Skeletal muscle satellite cell (primary cell): ENCODE measurements around the gene ARL6IP4.
A peak's percentile ranks its signal among the peaks of the same experiment; 100 is the strongest.

ENCODE experiments used
- H3K27me3 ChIP-seq: 2 replicates; pipeline ENCODE4 v1.7.0; 2013; ENCODE audit warnings: low read length; ENCODE audit not compliant: control insufficient read depth, insufficient read depth
- H3K36me3 ChIP-seq: 2 replicates; pipeline ENCODE4 v1.7.0; 2013; ENCODE audit warnings: mild to moderate bottlenecking, control low read depth, low read length; ENCODE audit not compliant: insufficient read depth
- H3K4me1 ChIP-seq: 2 replicates; pipeline ENCODE4 v1.7.0; 2013; ENCODE audit warnings: low read length; ENCODE audit not compliant: control insufficient read depth, insufficient read depth
- H3K4me2 ChIP-seq: 2 replicates; pipeline ENCODE4 v1.7.0; 2013; ENCODE audit warnings: mild to moderate bottlenecking, low read length
- H3K4me3 ChIP-seq: 2 replicates; pipeline ENCODE4 v1.7.0; 2013; ENCODE audit warnings: low read length
- H3K9ac ChIP-seq: 2 replicates; pipeline ENCODE4 v1.7.0; 2013; ENCODE audit warnings: mild to moderate bottlenecking, low read depth, low read length, moderate library complexity
- H3K9me3 ChIP-seq: replicated peaks from 2 replicates; pipeline ENCODE4 v1.7.0; 2013; ENCODE audit warnings: mild to moderate bottlenecking, control low read depth, low read length

ARL6IP4 gene

DNA sequence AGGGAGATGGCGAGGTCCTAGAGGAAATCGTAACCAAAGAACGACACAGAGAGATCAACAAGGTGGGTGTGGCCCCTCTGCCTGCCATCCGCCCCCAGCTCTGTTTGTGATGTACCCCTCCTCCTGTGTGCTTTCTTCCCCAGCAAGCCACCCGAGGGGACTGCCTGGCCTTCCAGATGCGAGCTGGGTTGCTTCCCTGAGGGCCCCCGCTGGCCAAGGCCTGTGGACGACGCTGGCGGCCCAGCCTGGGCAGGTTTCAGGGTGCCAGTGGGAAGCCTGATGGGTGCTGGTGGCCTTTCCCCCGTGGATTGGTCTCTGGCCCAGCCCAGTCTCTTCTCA lies 2.0 kb downstream of the ARL6IP4 start:
- peak overlapping the region; percentile 95 for H3K9ac ChIP-seq
- H3K4me1 ChIP-seq: peaks cover 48% of the 10 kb centered on the region
- no peaks in the 10 kb centered on the region for H3K9me3 ChIP-seq
- H3K36me3 ChIP-seq: peaks cover 31% of the 10 kb centered on the region
- H3K4me2 ChIP-seq: peak overlapping the region; percentile 98
- H3K27me3 ChIP-seq: no peaks in the 10 kb centered on the region
- peak overlapping the region; percentile 97 for H3K4me3 ChIP-seq

DNA sequence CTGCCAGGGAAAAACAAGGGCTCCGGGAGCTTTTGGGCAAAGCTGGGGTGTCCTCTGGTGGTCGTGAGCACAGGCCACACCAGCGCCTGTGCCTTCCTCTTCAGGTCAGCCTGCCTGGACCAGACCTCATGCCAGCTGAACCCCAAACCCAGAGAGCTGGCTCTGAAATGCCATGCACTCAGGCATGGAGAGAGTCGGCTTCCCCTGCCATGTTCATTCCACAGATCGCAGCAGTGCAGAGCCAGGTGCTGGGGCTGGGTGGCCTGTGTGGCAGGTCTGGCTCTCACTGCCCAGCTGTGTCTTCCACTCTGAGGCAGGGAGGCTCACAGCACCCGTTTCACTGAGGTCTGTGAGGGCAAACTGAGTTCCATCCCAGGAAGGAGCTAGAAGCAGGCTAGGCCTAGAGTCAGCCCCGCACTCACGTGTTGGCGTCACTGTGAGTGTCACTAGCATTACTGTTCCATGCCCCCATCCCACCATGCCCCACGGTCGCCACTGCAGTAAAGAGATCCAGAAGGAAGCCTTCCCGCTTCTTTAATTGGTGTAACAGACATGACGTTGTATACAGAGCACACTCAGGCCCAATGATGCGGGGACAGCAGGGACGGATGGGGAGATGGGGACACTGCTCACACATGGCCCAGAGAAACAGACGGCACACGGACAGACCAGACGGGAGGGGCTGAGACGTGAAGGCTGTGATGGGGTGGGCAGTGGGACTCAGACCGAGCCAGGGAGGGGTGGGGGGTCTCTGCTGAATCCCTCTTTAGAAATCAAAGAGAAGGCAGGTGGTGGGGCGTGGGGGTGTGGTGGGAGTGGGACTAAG lies 2.7 kb downstream of the ARL6IP4 start:
- Histone ChIP-seq H3K4me3 (peak overlapping the region; percentile 97), H3K4me1 (peaks cover 48% of the 10 kb centered on the region), H3K36me3 (peaks cover 37% of the 10 kb centered on the region), H3K9me3 (no peaks in the 10 kb centered on the region), H3K9ac (peak overlapping the region; percentile 95), H3K4me2 (peak overlapping the region; percentile 98), H3K27me3 (no peaks in the 10 kb centered on the region)

DNA sequence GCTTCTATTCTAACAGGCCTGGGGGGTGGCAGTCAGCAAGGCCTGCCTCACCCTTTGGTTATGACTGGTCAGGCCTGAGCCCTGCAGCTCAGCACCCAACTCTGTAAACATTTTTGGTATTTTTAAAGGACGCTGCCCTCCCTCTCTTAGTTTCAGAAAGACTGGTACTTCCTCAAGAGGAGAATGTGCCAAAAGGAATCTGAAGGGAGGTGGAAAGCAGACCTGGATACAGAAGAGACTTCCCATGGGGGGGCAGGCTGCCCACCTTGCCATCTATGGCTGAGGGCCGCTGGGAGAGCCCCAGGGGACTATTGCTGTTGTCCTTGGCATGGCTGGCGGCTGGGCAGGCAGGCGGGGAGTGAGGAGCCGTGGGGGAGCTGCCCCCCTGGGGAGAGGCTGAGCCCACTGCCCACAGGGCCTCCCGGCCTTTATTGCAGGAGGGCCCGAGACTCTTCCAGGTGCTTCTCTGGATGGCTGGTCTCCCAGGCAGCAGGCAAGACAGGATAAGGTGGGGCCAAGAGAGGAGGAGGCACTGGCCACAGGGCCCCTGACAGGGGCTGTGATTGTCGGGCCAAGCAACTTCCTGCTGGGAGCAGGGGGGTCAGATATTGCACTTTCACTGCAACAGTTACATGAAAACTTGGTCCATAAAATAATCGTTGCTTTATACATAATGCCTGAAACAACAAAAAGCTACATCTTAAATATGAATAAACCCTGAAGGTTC lies 3.5 kb downstream of the ARL6IP4 start:
- Histone ChIP-seq H3K4me3 (no peak overlapping the region), H3K4me1 (peaks cover 47% of the 10 kb centered on the region), H3K27me3 (no peaks in the 10 kb centered on the region), H3K9me3 (no peaks in the 10 kb centered on the region), H3K36me3 (peaks cover 31% of the 10 kb centered on the region), H3K9ac (peak overlapping the region; percentile 45), H3K4me2 (peak overlapping the region; percentile 63)

DNA sequence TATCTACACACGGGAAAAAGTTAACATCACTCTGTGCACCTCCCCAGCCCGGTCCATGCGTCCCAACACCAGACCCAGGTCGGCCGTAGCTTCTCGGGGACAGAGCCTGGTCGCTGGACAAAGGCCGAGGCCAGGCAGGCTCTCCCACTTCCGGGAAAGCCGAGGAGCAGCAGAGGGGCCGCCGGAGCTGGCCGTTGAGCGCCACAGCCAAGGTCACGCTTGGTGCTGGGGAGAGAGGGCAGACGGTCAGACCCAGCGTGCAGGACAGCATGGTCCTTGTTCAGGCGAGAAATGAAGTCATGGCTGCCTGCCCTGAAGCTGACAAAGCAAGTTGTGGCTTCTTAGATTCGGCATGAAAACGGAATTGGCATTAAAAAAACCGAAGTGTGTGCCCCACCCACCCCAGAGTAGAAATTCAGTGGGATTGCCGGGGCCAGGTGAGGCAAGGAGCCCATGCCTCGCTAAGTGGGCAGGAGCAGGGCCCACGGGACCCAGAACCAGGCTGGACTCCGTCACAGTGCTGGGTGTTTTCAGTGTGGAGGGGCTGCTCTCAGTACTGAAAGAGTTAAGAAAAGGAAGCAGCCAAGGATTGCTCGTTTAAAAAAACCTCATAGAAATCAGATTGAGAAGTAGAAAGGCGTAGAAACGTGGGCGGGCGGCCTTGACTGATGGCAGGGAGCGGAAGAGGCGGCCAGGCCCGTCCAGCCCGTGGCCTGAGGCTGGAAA lies 4.3 kb downstream of the ARL6IP4 start:
- Histone ChIP-seq H3K27me3 (no peaks in the 10 kb centered on the region), H3K4me3 (no peak overlapping the region), H3K9ac (peak overlapping the region; percentile 45), H3K36me3 (peaks cover 28% of the 10 kb centered on the region), H3K9me3 (no peaks in the 10 kb centered on the region), H3K4me1 (peaks cover 38% of the 10 kb centered on the region), H3K4me2 (peak overlapping the region; percentile 63)

DNA sequence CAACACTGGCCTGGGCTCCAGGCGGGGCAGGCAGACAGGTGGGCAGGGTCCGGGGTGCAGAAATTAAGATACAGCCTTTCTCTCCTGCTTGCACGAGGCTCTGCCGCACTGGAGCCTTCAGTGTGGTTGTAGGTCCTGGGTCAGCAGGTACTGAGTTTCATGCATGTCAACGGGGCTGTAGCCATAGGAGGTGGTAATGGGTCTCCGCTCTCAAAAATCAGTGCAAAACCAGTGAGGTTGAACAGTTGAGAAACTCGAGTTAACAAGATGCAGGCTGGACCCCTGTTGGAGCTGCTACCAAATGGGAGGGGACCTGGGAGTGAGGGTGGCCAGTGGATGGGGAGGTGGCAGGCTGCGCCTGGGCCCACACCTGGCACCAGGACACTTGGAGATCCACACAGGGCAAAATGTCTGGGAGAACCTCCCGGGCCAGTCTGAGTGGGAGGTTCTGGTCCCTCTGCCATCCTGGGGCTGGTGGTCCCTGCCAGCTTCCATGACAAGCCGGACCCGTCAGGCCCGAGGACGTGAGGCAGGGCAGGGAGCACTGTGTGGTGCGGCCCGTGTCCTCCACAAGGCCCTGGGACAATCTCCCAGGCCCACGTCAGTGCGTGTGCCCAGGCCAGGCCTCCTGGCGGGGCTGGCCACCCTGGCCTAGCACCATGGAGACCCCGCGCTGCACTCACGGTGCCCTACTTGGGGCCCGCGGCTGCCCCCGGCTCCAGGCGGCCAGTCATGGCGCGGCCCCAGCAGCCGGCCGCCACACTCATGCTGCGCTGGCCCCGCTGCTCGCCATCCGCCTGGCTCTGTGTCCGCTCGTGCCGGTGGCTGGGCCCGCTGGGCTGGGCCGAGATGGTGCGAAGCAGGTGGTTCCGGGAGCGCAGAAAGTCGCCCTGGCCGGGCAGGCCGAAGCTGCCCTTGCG lies 5.1 kb downstream of the ARL6IP4 start:
- Histone ChIP-seq H3K4me1 (peaks cover 36% of the 10 kb centered on the region), H3K9ac (no peak overlapping the region), H3K36me3 (peaks cover 28% of the 10 kb centered on the region), H3K9me3 (no peaks in the 10 kb centered on the region), H3K4me2 (no peak overlapping the region), H3K27me3 (no peaks in the 10 kb centered on the region), H3K4me3 (no peak overlapping the region)

DNA sequence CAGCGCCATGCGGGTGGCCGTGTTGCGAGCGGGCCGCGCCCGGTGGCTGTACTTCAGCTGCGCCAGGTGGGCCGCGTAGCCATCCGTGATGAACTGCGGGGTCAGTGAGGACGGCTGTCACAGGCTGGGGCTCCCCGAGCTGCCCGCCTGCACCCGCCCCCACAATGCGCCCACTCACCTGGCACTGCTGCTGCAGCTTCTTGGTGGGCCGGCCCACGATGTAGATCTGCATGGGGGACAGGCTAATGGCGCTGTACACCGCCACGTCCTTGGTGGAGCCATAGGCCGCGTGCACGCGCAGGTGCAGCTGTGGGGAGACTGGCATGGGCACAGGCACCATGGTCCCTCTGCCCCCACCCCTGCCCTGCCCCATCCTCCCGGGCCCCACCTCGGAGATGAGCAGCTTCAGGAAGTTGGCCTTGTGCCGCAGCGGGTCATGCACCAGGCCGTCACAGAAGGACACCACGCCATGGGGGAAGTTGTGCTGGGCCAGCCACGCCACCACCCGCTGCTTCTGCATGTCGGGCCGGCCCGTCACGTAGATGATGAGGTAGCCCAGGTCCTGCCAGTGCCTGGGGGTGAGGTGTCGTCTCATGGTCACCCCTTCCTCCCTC lies 5.9 kb downstream of the ARL6IP4 start:
- no peaks in the 10 kb centered on the region for H3K27me3 ChIP-seq
- H3K4me2 ChIP-seq: no peak overlapping the region
- no peaks in the 10 kb centered on the region for H3K9me3 ChIP-seq
- no peak overlapping the region for H3K9ac ChIP-seq
- peaks cover 35% of the 10 kb centered on the region for H3K4me1 ChIP-seq
- no peak overlapping the region for H3K4me3 ChIP-seq
- peaks cover 28% of the 10 kb centered on the region for H3K36me3 ChIP-seq

DNA sequence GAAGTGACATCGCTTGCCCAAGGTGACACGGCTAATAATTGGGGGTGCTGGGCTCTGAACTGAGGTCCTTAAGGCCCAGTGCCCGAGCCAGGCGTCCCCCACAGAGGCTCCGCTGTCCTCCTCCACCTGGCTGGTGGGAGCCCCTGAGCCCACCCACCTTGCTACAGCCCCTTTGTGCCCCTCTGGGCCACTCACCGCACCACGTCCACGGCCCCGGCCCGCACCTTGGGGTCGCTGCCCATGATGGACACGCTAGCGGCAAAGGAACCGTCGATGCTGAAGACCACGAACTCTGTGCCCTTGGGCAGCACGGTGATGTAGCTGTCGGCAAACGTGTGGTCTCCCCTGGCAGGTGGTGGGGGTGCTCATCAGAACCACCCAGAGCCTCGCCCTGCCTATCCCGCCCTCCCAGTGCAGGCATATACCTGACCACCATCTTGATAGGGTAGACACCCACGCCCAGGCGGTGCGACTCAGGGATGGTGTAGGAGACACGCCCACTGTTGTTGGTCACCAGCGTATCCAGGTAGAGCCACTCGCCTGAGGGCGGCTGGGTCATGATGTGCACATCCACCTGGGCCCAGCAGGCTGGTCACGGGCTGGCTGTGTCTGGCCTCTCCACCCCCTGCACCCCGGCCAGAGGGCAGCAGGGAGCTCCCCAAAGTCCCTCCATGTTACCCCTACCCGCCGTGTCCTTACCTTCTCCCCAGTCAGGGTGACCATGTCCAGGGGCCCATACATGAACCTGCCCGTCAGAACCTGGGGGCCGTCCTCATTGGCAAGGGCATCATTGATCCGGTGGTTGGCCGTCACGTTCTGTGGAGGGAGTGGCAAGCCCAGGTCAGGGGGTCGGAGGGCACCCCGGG lies 6.8 kb downstream of the ARL6IP4 start:
- H3K4me3 ChIP-seq: no peak overlapping the region
- H3K4me2 ChIP-seq: no peak overlapping the region
- no peaks in the 10 kb centered on the region for H3K27me3 ChIP-seq
- peaks cover 25% of the 10 kb centered on the region for H3K36me3 ChIP-seq
- H3K4me1 ChIP-seq: peaks cover 25% of the 10 kb centered on the region
- H3K9me3 ChIP-seq: no peaks in the 10 kb centered on the region
- no peak overlapping the region for H3K9ac ChIP-seq

DNA sequence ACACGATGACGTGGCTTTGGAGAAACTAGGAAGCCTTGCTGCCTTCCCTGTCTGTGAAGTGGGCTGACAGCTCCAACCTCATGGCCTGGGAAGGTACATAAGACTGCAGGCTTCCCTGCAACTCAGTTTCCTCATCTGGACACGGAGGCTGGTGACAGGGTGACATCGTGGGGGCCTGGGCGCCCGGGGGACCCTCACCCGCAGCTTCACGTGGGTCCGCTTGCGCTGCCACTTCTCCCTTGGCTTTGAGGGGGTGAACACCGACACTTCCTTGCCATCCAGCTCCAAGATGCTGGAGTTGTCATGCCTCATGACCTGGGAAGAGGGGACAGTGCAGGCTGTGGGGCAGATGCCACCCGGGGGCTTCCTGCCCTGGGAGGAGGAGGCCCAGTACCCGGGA lies 7.6 kb downstream of the ARL6IP4 start:
- H3K4me1 ChIP-seq: peaks cover 18% of the 10 kb centered on the region
- H3K9me3 ChIP-seq: no peaks in the 10 kb centered on the region
- H3K36me3 ChIP-seq: peaks cover 18% of the 10 kb centered on the region
- H3K4me3 ChIP-seq: no peak overlapping the region
- H3K4me2 ChIP-seq: no peak overlapping the region
- H3K27me3 ChIP-seq: no peaks in the 10 kb centered on the region
- no peak overlapping the region for H3K9ac ChIP-seq

DNA sequence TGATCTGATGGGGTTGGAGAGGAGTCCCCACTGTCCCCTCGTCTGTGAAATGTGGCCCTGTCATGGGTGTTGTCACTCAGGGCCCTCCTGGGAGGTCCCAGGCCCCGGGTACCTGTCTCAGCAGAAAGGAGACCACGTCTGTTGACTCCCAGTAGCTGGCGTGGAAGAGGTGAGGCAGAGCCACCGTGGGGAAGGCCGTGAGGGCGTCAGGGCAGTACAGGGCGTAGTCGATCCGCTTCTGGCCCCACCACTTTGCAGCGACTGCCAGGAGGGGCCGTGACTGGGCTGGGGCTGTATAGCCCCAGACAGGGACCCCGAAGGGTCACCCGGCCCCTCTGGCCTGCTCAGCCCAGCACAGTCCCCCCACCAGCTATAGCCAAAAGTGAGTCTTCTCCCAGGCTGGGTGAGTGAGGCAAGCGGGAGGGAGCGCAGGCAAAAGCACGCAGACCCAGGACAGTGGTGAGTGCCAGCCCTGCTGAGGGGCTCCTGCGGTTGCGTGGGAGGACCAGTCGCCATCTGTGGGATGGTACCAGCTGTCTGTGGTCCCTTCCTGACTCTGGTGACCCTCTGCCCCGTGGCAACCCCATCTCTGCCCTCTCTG lies 8.2 kb downstream of the ARL6IP4 start:
- Histone ChIP-seq H3K36me3 (peaks cover 14% of the 10 kb centered on the region), H3K9ac (no peak overlapping the region), H3K4me1 (peaks cover 13% of the 10 kb centered on the region)

More for the DNA sequence above, 8.2 kb downstream of the ARL6IP4 start:
- no peaks in the 10 kb centered on the region for H3K27me3 ChIP-seq
- H3K4me2 ChIP-seq: no peak overlapping the region
- H3K4me3 ChIP-seq: no peak overlapping the region
- H3K9me3 ChIP-seq: no peaks in the 10 kb centered on the region
